ENCODE measurements around the gene STX8.

The STX8 gene

GRCh38 chr17:9268546-9268945, 307.1 kb downstream of the STX8 start:
- Mint-ChIP-seq H3K9me3 (peaks cover 5% of the 10 kb centered on the region), H3K27ac (no peak overlapping the region), H3K4me3 (no peak overlapping the region), H3K27me3 (ENCODE audit: low read depth) (peaks cover 11% of the 10 kb centered on the region), H3K36me3 (ENCODE audit: low read depth) (no peaks in the 10 kb centered on the region), H3K4me1 (peaks cover 47% of the 10 kb centered on the region)
- TF ChIP-seq, protein P1, sequence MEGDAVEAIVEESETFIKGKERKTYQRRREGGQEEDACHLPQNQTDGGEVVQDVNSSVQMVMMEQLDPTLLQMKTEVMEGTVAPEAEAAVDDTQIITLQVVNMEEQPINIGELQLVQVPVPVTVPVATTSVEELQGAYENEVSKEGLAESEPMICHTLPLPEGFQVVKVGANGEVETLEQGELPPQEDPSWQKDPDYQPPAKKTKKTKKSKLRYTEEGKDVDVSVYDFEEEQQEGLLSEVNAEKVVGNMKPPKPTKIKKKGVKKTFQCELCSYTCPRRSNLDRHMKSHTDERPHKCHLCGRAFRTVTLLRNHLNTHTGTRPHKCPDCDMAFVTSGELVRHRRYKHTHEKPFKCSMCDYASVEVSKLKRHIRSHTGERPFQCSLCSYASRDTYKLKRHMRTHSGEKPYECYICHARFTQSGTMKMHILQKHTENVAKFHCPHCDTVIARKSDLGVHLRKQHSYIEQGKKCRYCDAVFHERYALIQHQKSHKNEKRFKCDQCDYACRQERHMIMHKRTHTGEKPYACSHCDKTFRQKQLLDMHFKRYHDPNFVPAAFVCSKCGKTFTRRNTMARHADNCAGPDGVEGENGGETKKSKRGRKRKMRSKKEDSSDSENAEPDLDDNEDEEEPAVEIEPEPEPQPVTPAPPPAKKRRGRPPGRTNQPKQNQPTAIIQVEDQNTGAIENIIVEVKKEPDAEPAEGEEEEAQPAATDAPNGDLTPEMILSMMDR (IDR thresholded peaks at IDR 0.05; ENCODE audit: unreplicated experiment in 3 of 3), result no peak

DNA sequence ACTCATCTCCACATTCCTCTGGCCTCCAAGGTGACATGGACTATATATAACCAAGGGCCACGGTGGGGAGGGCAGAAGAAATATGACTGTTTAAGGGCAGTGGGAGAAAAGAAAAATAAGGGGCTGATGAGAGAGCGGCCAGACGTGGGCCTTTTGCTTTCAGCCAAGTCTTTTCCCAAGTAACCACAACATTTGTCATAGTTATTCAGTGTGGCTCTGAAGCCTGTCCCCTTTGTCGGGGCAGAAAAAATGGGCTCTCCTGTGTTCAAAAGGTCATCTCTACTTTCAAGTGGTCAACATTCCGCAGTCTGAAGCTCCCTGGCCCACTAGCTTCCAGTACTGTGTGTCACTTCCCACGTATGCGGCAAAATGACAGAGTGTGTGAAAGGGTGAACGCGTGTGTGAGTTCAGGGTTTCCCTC, 308.9 kb downstream of the STX8 start:
- no peak overlapping the region for H3K4me3 Mint-ChIP-seq
- H3K4me1 Mint-ChIP-seq, result peaks cover 32% of the 10 kb centered on the region
- H3K27me3 Mint-ChIP-seq (ENCODE audit: low read depth), result peaks cover 12% of the 10 kb centered on the region
- no peaks in the 10 kb centered on the region for H3K36me3 Mint-ChIP-seq (ENCODE audit: low read depth)
- peaks cover 6% of the 10 kb centered on the region for H3K9me3 Mint-ChIP-seq
- no peak overlapping the region for H3K27ac Mint-ChIP-seq
- TF ChIP-seq, protein P1 (IDR thresholded peaks at IDR 0.05; ENCODE audit: unreplicated experiment in 3 of 3), result no peak

DNA sequence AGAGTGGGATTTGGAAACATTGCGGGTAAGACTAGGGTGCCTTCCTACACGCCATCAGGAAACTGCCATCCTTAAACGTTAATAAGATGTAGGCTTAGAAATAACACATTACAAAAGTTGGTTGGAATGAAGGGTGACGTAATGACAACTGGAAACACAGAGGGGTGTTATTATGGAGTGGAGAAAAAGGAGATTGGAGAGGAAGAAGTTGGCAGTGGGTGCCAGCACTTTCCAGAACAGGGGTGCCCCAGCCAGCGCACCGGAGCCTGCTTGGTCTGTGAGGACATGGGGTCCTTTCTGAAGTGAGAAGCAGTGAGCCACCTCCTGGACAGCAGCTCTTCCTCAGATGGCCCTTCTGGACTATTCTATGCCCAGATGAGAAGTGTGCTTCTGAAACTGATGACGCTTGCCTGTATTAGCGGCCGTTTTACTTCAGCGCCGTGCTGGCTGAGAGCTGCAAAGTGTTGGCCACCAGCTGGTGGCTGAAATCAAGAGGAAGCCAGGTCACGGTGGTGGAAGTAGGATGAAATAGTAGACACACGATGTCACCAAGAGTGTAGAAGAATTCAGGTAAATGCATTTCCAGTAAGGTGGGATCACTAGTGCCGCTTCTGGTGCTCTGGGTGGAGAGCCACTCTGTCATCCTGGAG, 309.5 kb downstream of the STX8 start:
- Mint-ChIP-seq H3K4me1 (peaks cover 36% of the 10 kb centered on the region), H3K9me3 (peaks cover 6% of the 10 kb centered on the region), H3K27ac (no peak overlapping the region), H3K36me3 (ENCODE audit: low read depth) (no peaks in the 10 kb centered on the region), H3K27me3 (ENCODE audit: low read depth) (peaks cover 12% of the 10 kb centered on the region), H3K4me3 (no peak overlapping the region)
- TF ChIP-seq, protein P1 (IDR thresholded peaks at IDR 0.05; ENCODE audit: unreplicated experiment in 3 of 3), result no peak

DNA sequence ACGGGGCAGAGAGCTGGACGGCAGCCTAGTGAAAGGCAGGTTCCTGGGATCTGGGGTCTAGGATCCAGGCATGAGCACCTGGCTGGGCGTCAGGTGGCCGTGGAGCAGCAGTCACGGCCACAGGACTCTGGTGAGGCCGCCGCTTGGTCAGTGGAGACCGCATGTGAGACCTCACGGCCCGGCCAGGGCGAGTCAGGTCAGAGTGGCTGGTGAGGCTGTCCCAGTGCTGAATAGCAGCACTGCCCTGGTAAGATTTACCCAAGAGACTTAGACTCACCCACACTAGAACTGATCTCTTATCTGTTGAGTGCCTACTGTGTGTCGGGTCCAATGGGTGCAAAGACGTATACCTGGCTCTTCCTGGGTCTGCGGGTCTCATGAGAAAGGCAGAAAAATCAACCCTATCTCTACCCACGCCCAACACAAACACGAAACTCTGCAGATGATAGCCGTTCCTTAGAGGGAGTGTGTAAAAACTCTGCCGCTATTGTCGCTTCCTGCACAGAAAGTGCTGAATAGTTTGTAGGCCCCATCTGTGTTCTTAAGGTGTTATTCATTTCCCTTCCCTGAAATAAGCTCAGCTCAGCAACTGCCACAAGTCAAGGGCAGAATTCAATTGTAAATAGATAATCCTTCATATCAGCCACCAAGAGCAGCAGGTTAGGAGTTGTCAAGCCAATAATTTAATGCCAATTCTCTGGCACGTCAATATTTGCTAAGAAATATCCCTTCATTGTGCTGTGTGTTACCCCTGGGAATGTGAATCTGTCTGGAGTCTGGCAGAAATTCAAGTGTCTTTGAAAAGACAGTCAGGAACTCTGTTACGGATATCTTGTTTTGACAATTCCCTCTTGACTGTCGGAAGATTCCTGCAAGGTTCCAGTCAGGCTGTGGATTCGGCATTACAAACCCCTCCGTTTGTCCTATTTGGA, 314.3 kb downstream of the STX8 start:
- no peaks in the 10 kb centered on the region for H3K36me3 Mint-ChIP-seq (ENCODE audit: low read depth)
- peak overlapping the region in 2 of 3 experiments; percentile 22 to 41 for H3K27ac Mint-ChIP-seq
- H3K27me3 Mint-ChIP-seq (ENCODE audit: low read depth), result peaks cover 22% of the 10 kb centered on the region
- peaks cover 50% of the 10 kb centered on the region for H3K4me1 Mint-ChIP-seq
- no peak overlapping the region for H3K4me3 Mint-ChIP-seq
- H3K9me3 Mint-ChIP-seq, result peaks cover 6% of the 10 kb centered on the region
- TF ChIP-seq, protein P1 (IDR thresholded peaks at IDR 0.05; ENCODE audit: unreplicated experiment in 3 of 3), result no peak

DNA sequence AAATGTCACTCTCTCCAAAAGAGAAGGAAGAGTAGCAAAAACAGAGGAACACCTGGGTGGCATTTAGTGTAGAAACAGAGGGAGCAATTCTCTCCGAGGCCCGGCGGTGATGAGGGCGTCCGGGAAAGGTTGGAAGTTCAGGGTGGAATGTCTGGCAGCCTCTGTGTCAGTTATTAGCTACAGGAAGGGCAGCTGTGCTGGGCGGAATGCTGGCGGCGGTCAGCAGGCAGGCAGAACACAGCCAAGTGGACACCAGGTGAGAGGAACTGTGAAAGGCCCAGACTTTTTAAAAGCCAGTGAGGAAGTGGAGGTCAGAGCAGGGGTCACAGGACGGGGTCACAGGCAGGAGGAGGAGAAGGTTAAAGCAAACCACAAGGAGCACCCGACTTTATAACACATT, 316.2 kb downstream of the STX8 start:
- peaks cover 60% of the 10 kb centered on the region for H3K4me1 Mint-ChIP-seq

More for the DNA sequence above, 316.2 kb downstream of the STX8 start:
- peaks cover 22% of the 10 kb centered on the region for H3K27me3 Mint-ChIP-seq (ENCODE audit: low read depth)
- no peaks in the 10 kb centered on the region for H3K36me3 Mint-ChIP-seq (ENCODE audit: low read depth)
- peak overlapping the region in 1 of 3 experiments; percentile 66 for H3K27ac Mint-ChIP-seq
- TF ChIP-seq, protein P1 (IDR thresholded peaks at IDR 0.05; ENCODE audit: unreplicated experiment in 3 of 3), result no peak
- H3K4me3 Mint-ChIP-seq, result no peak overlapping the region
- peaks cover 6% of the 10 kb centered on the region for H3K9me3 Mint-ChIP-seq

All from nephron (organoid).